Transverse colon (tissue), 4 donors: ENCODE results near the gene SMPDL3B. TPM values are rescaled to one million over a fixed set of nuclear protein-coding genes. Genes with fewer than 3 reads are reported as not detected.

Source experiments
- DNase-seq: peaks from one replicate; pipeline ENCODE4 v3.0.0-alpha.2; 2019
- H3K27ac ChIP-seq, 4 donors: fragments of 200-600 bp; sonication (generic); 2 replicates each; pipeline ENCODE4 v1.5.1; 2016 to 2018; ENCODE audit warnings: inconsistent platforms in 4 of 4
- H3K27me3 ChIP-seq: fragments of 200-600 bp; sonication (generic); 2 replicates; pipeline ENCODE4 v1.5.1; 2017; ENCODE audit warnings: inconsistent platforms
- H3K36me3 ChIP-seq, 4 donors: fragments of 200-600 bp; sonication (generic); 2 replicates each; pipeline ENCODE4 v1.5.1; 2017 to 2019; ENCODE audit warnings: inconsistent platforms in 4 of 4
- H3K4me1 ChIP-seq, 4 donors: fragments of 200-600 bp; sonication (generic); 2 replicates each; pipeline ENCODE4 v1.5.1; 2017 to 2020; ENCODE audit warnings: inconsistent platforms in 4 of 4
- H3K4me3 ChIP-seq, 4 donors: fragments of 200-600 bp; sonication (generic); 1 replicate in 1 of 4; 2 replicates in 3 of 4; pipeline versions ENCODE4 v1.5.1 to v1.6.1; 2017 to 2019; ENCODE audit warnings: inconsistent platforms in 4 of 4
- H3K9me3 ChIP-seq, 2 donors: fragments of 200-600 bp; sonication (generic); 2 replicates each; pipeline ENCODE4 v1.5.1; 2017 to 2019; ENCODE audit warnings: inconsistent platforms in 2 of 2
- CTCF ChIP-seq, 5 experiments: fragments of 200-600 bp in 3 of 5; fragments of 450-650 bp in 2 of 5; sonication (generic) in 3 of 5; IDR thresholded peaks; 1 replicate in 2 of 5; 2 replicates in 3 of 5; pipeline ENCODE4 v1.5.1; 2016 to 2017; ENCODE audit warnings: antibody characterized with exemption in 5 of 5, inconsistent platforms in 3 of 5, mild to moderate bottlenecking in 2 of 5, moderate library complexity in 1 of 5
- EP300 ChIP-seq: sonication (generic); formaldehyde crosslinking; IDR thresholded peaks from one replicate; pipeline ENCODE4 v1.6.1; 2017; ENCODE audit warnings: antibody characterized with exemption, low read depth
- POLR2A ChIP-seq: fragments of 450-650 bp; IDR thresholded peaks from one replicate; pipeline ENCODE4 v1.6.1; 2016; ENCODE audit warnings: antibody characterized with exemption, mild to moderate bottlenecking, moderate library complexity
- POLR2AphosphoS5 ChIP-seq, 3 donors: sonication (generic); formaldehyde crosslinking; IDR thresholded peaks; one replicate each; pipeline ENCODE4 v1.6.1; 2016; ENCODE audit warnings: antibody characterized with exemption in 3 of 3
- WGBS, 2 donors: methylation state at CpG; one replicate each; pipeline ENCODE4 v1.1.5; 2018; ENCODE audit warnings: low coverage in 1 of 2; 5-methylcytosine and 5-hydroxymethylcytosine counted together
- in situ Hi-C, 4 donors: fragments of 200-750 bp; cut with MboI; loops; one replicate each; pipeline versions ENCODE4 v1.15.0 to v1.15.1; 2017; ENCODE audit warnings: low sequenced_read_pairs in 3 of 4, low pct_ligation_motif_present in 1 of 4, low pct_unique_long_range_greater_than_20kb in 1 of 4
- intact Hi-C: fragments of 100-400 bp; cut with DNase I; formaldehyde crosslinking; loops from one replicate; pipeline ENCODE4 v1.15.1; 2023; ENCODE audit warnings: low total_unique reads
- total RNA-seq, 4 donors: library from RNA; depleted of rRNA; stranded (reverse); fragments of >200 nt; gene quantifications; one replicate each; pipeline ENCODE4 v1.1.0, GENCODE V29; 2016

SMPDL3B gene
- 10 to 100 TPM; 14.1 to 64.3 (median 57.4) TPM for total RNA-seq

DNA sequence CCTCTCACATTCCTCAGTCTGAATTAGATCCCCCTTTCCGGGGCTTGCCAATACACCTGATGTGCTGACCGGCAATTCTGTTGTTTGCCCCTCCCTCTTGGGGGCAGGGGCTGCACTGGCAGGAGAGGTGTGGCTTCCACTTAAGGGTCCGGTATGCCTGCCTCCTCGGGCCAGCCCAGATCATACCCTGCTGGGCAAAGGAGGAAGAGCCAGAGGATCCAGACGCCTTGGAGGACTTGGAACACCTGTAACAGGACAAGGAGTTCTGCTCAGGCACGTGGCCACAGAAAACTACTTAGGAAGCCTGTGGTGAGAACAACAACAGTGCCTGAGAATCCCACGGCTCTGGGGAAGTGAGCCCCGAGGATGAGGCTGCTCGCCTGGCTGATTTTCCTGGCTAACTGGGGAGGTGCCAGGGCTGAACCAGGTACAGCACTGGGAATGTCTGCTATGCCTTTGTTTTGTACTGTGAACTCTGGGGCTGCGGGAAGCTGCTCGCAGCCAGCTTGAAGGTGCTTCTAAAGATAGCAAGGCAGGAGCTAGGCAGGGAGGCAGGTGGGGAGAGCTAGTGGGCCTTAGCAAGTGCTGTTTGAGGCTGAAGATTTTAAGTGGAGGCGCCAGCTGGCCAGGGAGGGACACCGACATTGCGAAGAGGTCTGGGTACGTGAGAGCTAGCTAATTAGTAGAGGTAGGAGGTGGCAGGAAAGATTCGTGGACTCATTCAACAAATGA, at the start of gene SMPDL3B:
TSS of gene SMPDL3B (plus strand) at position 183 of the 732 bp plus-strand sequence. CDS start at position 367, 184 bp downstream.
- 0 to 8% methylated on average over 2 to 16 of the region's 16 CpGs for WGBS, 2 donors
- peak; percentile 85 for DNase-seq
- in situ Hi-C loops = no loop called here

GRCh38 chr1:27885114-27885528, 49.7 kb upstream of the SMPDL3B start:
- no peak overlapping the region for H3K4me3 ChIP-seq
- in situ Hi-C loops = no loop called here
- 56 to 89% methylated on average over 2 to 8 of the region's 8 CpGs for WGBS, 2 donors
- DNase-seq = no peak
- no peaks in the 10 kb centered on the region for H3K9me3 ChIP-seq
- no peak for TF ChIP-seq POLR2AphosphoS5 (IDR thresholded peaks at IDR 0.05)
- H3K27ac ChIP-seq = peak overlapping the region; percentile 53 to 75 (median 72)
- no peaks in the 10 kb centered on the region for H3K36me3 ChIP-seq
- no peaks in the 10 kb centered on the region for H3K4me1 ChIP-seq
- no peaks in the 10 kb centered on the region for H3K27me3 ChIP-seq
- intact Hi-C loops = no loop called here

More for the DNA sequence above, at the start of gene SMPDL3B:
- Histone ChIP-seq H3K27me3 (peaks cover 12% of the 10 kb centered on the region), H3K36me3 (no peaks in the 10 kb centered on the region), H3K27ac (peak within 1 kb of the TSS; percentile 56 to 78 (median 68)), H3K9me3 (no peaks in the 10 kb centered on the region), H3K4me1 (peaks cover 0 to 18% (median 2%) of the 10 kb centered on the region in 4 donors), H3K4me3 (peak within 1 kb of the TSS in 3 of 4 donors; percentile 27 to 51 (median 30))
- TF ChIP-seq EP300 = no peak
- TF ChIP-seq CTCF (IDR thresholded peaks at IDR 0.05) = peak in 4 of 5 experiments; percentile 18 to 58 (median 30)
- peak; percentile 74 for TF ChIP-seq POLR2A
- TF ChIP-seq POLR2AphosphoS5 (IDR thresholded peaks at IDR 0.05) = peak; percentile 41 to 83 (median 71)
- intact Hi-C loops = no loop called here

- in situ Hi-C loops = no loop called here
- Histone ChIP-seq H3K36me3 (peaks cover 0 to under 1% (median 0%) of the 10 kb centered on the region in 4 donors), H3K9me3 (no peaks in the 10 kb centered on the region), H3K4me3 (no peak overlapping the region), H3K4me1 (no peaks in the 10 kb centered on the region), H3K27me3 (no peaks in the 10 kb centered on the region), H3K27ac (peak overlapping the region; percentile 53 to 75 (median 72))
- 64 to 87% methylated on average over 5 to 15 of the region's 15 CpGs for WGBS, 2 donors
- intact Hi-C loops = no loop called here
- TF ChIP-seq POLR2A (no peak), EP300 (no peak), POLR2AphosphoS5 (IDR thresholded peaks at IDR 0.05) (no peak), CTCF (IDR thresholded peaks at IDR 0.05) (no peak)
- no peak for DNase-seq
Measured at GRCh38 chr1:27885621-27886352, 49.0 kb upstream of the SMPDL3B start.

DNA sequence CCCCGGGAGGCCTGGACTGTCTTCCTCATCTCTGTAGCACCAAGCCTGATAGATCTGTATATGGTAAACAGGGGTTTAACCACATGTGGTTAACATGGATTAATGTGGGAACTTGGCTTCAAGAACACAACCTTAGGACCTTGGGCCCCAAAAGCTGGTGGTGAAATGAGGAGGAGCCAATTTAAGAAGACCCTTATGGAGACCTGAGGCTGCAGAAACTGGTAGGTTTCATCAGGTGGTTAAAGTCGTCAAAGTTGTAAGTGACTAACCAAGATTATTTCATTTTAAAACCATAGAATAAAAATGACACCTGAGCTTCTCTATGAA, 48.5 kb upstream of the SMPDL3B start:
- TF ChIP-seq POLR2AphosphoS5 (IDR thresholded peaks at IDR 0.05) (no peak), POLR2A (no peak), EP300 (no peak), CTCF (IDR thresholded peaks at IDR 0.05) (no peak)
- Histone ChIP-seq H3K4me3 (no peak overlapping the region), H3K4me1 (no peaks in the 10 kb centered on the region), H3K36me3 (peaks cover 0 to 6% (median 0%) of the 10 kb centered on the region in 4 donors), H3K27ac (peak overlapping the region; percentile 53 to 75 (median 72)), H3K9me3 (no peaks in the 10 kb centered on the region), H3K27me3 (no peaks in the 10 kb centered on the region)
- intact Hi-C loops = no loop called here
- in situ Hi-C loops = no loop called here
- no peak for DNase-seq
- 76 to 90% methylated on average over 1 to 2 of the region's 2 CpGs for WGBS, 2 donors
